ENCODE data around the gene ALK. TPM values are rescaled to one million over a fixed set of nuclear protein-coding genes. Genes with fewer than 3 reads are reported as not detected.

ALK gene
- total and polyA plus RNA-seq, 10 of the 15 experiments (the other 5 are each of a cell fraction or from before 2014, with no cell fraction given): 0.11 TPM; not detected in 9

GRCh38 chr2:29765721-29766120 is 155.7 kb downstream of the ALK start:
- BruUV-seq (replicated peaks): no TSS peak
- SMC1A ChIA-PET (ENCODE audit: uncharacterized antibody, unreplicated experiment): no interaction called here
- in situ Hi-C loops (cut with MboI): no loop called here

More at GRCh38 chr2:29765721-29766120, 155.7 kb downstream of the ALK start:
- intact Hi-C loops (cut with micrococcal nuclease; ENCODE audit: unreplicated experiment): no loop called here
- H3K9me3 ChIP-seq (replicated peaks; ENCODE audit: control insufficient read depth, insufficient read depth, low read length): no peaks in the 10 kb centered on the region
- TF ChIP-seq USF1 (IDR thresholded peaks at IDR 0.05; ENCODE audit: borderline replicate concordance, extremely low read length, insufficient read depth, low read depth, low read length) (no peak), IRF5 (IDR thresholded peaks at IDR 0.05; ENCODE audit: borderline replicate concordance) (no peak), POU2F2 (IDR thresholded peaks at IDR 0.05; ENCODE audit: borderline replicate concordance, low read depth, low read length) (no peak), ELK1 (IDR thresholded peaks at IDR 0.05; ENCODE audit: low read depth, low read length) (no peak), IKZF2 (IDR thresholded peaks at IDR 0.05) (no peak), KDM1A (IDR thresholded peaks at IDR 0.05; ENCODE audit: borderline replicate concordance) (no peak), CUX1 (IDR thresholded peaks at IDR 0.05; ENCODE audit: insufficient replicate concordance, low read depth, low read length) (no peak), TARDBP (IDR thresholded peaks at IDR 0.05; ENCODE audit: borderline replicate concordance) (no peak), ATF7 (IDR thresholded peaks at IDR 0.05; ENCODE audit: low read depth) (no peak), NR2C2 (IDR thresholded peaks at IDR 0.05; ENCODE audit: borderline replicate concordance, control insufficient read depth, insufficient read length, low read depth) (no peak), NFYB (IDR thresholded peaks at IDR 0.05; ENCODE audit: insufficient read depth, low read depth, low read length) (no peak), USF2 (IDR thresholded peaks at IDR 0.05; ENCODE audit: borderline replicate concordance, low read depth, low read length) (no peak), KLF5 (IDR thresholded peaks at IDR 0.05; ENCODE audit: partially characterized antibody) (no peak)
- H3K4me3 ChIP-seq: no peak overlapping the region
- no peaks in the 10 kb centered on the region for H3K36me3 ChIP-seq (ENCODE audit: control insufficient read depth in 2 of 2, insufficient read depth in 2 of 2, low read length in 1 of 2)
- ChIA-PET RAD21 (ENCODE audit: unreplicated experiment) (no interaction called here), CTCF (interaction anchor here (1.5 kb wide), 1 partner anchor 456 kb away, joined by 3 read pairs; no protein-coding TSS in a partner anchor), POLR2A (no interaction called here)
- no peaks in the 10 kb centered on the region for H3K4me1 ChIP-seq (ENCODE audit: control insufficient read depth, insufficient read depth, low read length)
- no peak for ATAC-seq
- H3K9ac ChIP-seq (ENCODE audit: control insufficient read depth, insufficient read depth, low read length): no peak overlapping the region
- no peaks in the 10 kb centered on the region for H4K20me1 ChIP-seq (ENCODE audit: control insufficient read depth, insufficient read depth)
- 0% methylated on average over 1 of the region's 1 CpG for WGBS (ENCODE audit: insufficient coverage, insufficient replicate concordance, low lambda C conversion rate, missing lambda C conversion rate)
- no peaks in the 10 kb centered on the region for H3K27me3 ChIP-seq (replicated peaks in 1 of 2; ENCODE audit: control insufficient read depth in 2 of 2, insufficient read depth in 2 of 2, low read length in 1 of 2)
- no peak overlapping the region for H2AFZ ChIP-seq (ENCODE audit: control insufficient read depth, low read depth, low read length)
- no peak overlapping the region for H3K4me2 ChIP-seq (ENCODE audit: control insufficient read depth, insufficient read depth)
- no peak for DNase-seq (ENCODE audit: low read depth, low spot score)
- no peak for FAIRE-seq
- no peaks in the 10 kb centered on the region for H3K79me2 ChIP-seq (ENCODE audit: control insufficient read depth, insufficient read depth, low read length)
- H3K27ac ChIP-seq (ENCODE audit: control insufficient read depth, insufficient read depth): no peak overlapping the region

All from GM12878 (cell line).